ENCODE results near the gene NPC2.
"Not testable (repeated sequence)": the region's sequence is repeated elsewhere in the genome, so short reads cannot be mapped to it uniquely, and the experiment has no call there.

The NPC2 gene

GRCh38 chr14:74492776-74493342, at the start of gene NPC2:
TSS of gene NPC2 (minus strand) at chr14:74493305. CDS start at chr14:74493274, 31 bp downstream.
- in situ Hi-C loops (cut with MboI; ENCODE audit: low sequenced_read_pairs): no loop called here

- in situ Hi-C loops (cut with MboI; ENCODE audit: low sequenced_read_pairs): no loop called here
Observed at GRCh38 chr14:74542056-74542685, 49.1 kb upstream of the NPC2 start.

- in situ Hi-C loops (cut with MboI; ENCODE audit: low sequenced_read_pairs): no loop called here
Observed at GRCh38 chr14:74541225-74541624, 48.1 kb upstream of the NPC2 start.

GRCh38 chr14:74539503-74539902, 46.4 kb upstream of the NPC2 start:
- in situ Hi-C loops (cut with MboI; ENCODE audit: low sequenced_read_pairs): no loop called here

- in situ Hi-C loops (cut with MboI; ENCODE audit: low sequenced_read_pairs): no loop called here
Observed at GRCh38 chr14:74538411-74539391, 45.6 kb upstream of the NPC2 start.

GRCh38 chr14:74536336-74536735, 43.2 kb upstream of the NPC2 start:
- in situ Hi-C loops (cut with MboI; ENCODE audit: low sequenced_read_pairs): not testable (repeated sequence)

- in situ Hi-C loops (cut with MboI; ENCODE audit: low sequenced_read_pairs): no loop called here
Observed at GRCh38 chr14:74535756-74536325, 42.7 kb upstream of the NPC2 start.

- in situ Hi-C loops (cut with MboI; ENCODE audit: low sequenced_read_pairs): no loop called here
Observed at GRCh38 chr14:74533576-74533975, 40.5 kb upstream of the NPC2 start.

GRCh38 chr14:74532246-74532645, 39.1 kb upstream of the NPC2 start:
- in situ Hi-C loops (cut with MboI; ENCODE audit: low sequenced_read_pairs): no loop called here

- in situ Hi-C loops (cut with MboI; ENCODE audit: low sequenced_read_pairs): no loop called here
Observed at GRCh38 chr14:74531467-74531866, 38.4 kb upstream of the NPC2 start.

GRCh38 chr14:74531006-74531405, 37.9 kb upstream of the NPC2 start:
- in situ Hi-C loops (cut with MboI; ENCODE audit: low sequenced_read_pairs): no loop called here

GRCh38 chr14:74528886-74529285, 35.8 kb upstream of the NPC2 start:
- in situ Hi-C loops (cut with MboI; ENCODE audit: low sequenced_read_pairs): no loop called here

GRCh38 chr14:74528406-74528805, 35.3 kb upstream of the NPC2 start:
- in situ Hi-C loops (cut with MboI; ENCODE audit: low sequenced_read_pairs): no loop called here

GRCh38 chr14:74527736-74528280, 34.7 kb upstream of the NPC2 start:
- in situ Hi-C loops (cut with MboI; ENCODE audit: low sequenced_read_pairs): no loop called here

- in situ Hi-C loops (cut with MboI; ENCODE audit: low sequenced_read_pairs): no loop called here
Observed at GRCh38 chr14:74526854-74527585, 33.9 kb upstream of the NPC2 start.

GRCh38 chr14:74525361-74525851, 32.3 kb upstream of the NPC2 start:
- in situ Hi-C loops (cut with MboI; ENCODE audit: low sequenced_read_pairs): no loop called here

- in situ Hi-C loops (cut with MboI; ENCODE audit: low sequenced_read_pairs): no loop called here
Observed at GRCh38 chr14:74524812-74525135, 31.7 kb upstream of the NPC2 start.

- in situ Hi-C loops (cut with MboI; ENCODE audit: low sequenced_read_pairs): no loop called here
Observed at GRCh38 chr14:74524076-74524811, 31.1 kb upstream of the NPC2 start.

GRCh38 chr14:74522740-74523139, 29.6 kb upstream of the NPC2 start:
- in situ Hi-C loops (cut with MboI; ENCODE audit: low sequenced_read_pairs): no loop called here

GRCh38 chr14:74521756-74522155, 28.7 kb upstream of the NPC2 start:
- in situ Hi-C loops (cut with MboI; ENCODE audit: low sequenced_read_pairs): no loop called here
